ENCODE measurements around the gene NDFIP1. TPM values are rescaled to one million over a fixed set of nuclear protein-coding genes. Genes with fewer than 3 reads are reported as not detected.

NDFIP1 gene
- total RNA-seq, 1 experiment from 2014 or later = 49.3 TPM

- no peak for TF ChIP-seq CTCF (conservative IDR thresholded peaks at IDR 0.05; ENCODE audit: low read depth, low read length)
- no peak for TF ChIP-seq EZH2 (IDR thresholded peaks at IDR 0.05; ENCODE audit: borderline replicate concordance, low read depth, low read length, poor library complexity, severe bottlenecking)
- ChIA-PET POLR2A (ENCODE audit: low non-redundant PET) (no interaction called here), CTCF (no interaction called here)
- intact Hi-C loops (cut with micrococcal nuclease; ENCODE audit: unreplicated experiment) = no loop called here
- Histone ChIP-seq H3K4me1 (ENCODE audit: insufficient read depth, low read length, poor library complexity, severe bottlenecking) (peaks cover 20% of the 10 kb centered on the region), H3K4me3 (ENCODE audit: low read depth, low read length, poor library complexity, severe bottlenecking) (no peak overlapping the region), H3K36me3 (ENCODE audit: insufficient read depth, low read length, poor library complexity, severe bottlenecking) (no peaks in the 10 kb centered on the region), H3K9me3 (ENCODE audit: low read depth, low read length, poor library complexity, severe bottlenecking) (no peaks in the 10 kb centered on the region), H3K27me3 (replicated peaks; ENCODE audit: insufficient read depth, low read depth, low read length, poor library complexity) (no peaks in the 10 kb centered on the region), H3K27ac (ENCODE audit: low read depth, low read length, poor library complexity, severe bottlenecking) (no peak overlapping the region)
- no peak for DNase-seq (ENCODE audit: low spot score)
- no TSS peak for BruUV-seq (replicated peaks)
These were observed 2.6 kb downstream of the NDFIP1 start for GRCh38 chr5:142110988-142111687.

- H3K9me3 ChIP-seq (ENCODE audit: low read depth, low read length, poor library complexity, severe bottlenecking) = no peaks in the 10 kb centered on the region
- no peak overlapping the region for H3K4me3 ChIP-seq (ENCODE audit: low read depth, low read length, poor library complexity, severe bottlenecking)
- H3K27me3 ChIP-seq (replicated peaks; ENCODE audit: insufficient read depth, low read depth, low read length, poor library complexity) = no peaks in the 10 kb centered on the region
- TF ChIP-seq EZH2 (IDR thresholded peaks at IDR 0.05; ENCODE audit: borderline replicate concordance, low read depth, low read length, poor library complexity, severe bottlenecking) (no peak), CTCF (conservative IDR thresholded peaks at IDR 0.05; ENCODE audit: low read depth, low read length) (no peak)
- H3K27ac ChIP-seq (ENCODE audit: low read depth, low read length, poor library complexity, severe bottlenecking) = no peak overlapping the region
- CTCF ChIA-PET = no interaction called here
- no TSS peak for BruUV-seq (replicated peaks)
- intact Hi-C loops (cut with micrococcal nuclease; ENCODE audit: unreplicated experiment) = no loop called here
- peaks cover 40% of the 10 kb centered on the region for H3K4me1 ChIP-seq (ENCODE audit: insufficient read depth, low read length, poor library complexity, severe bottlenecking)
- DNase-seq (ENCODE audit: low spot score) = no peak
- H3K36me3 ChIP-seq (ENCODE audit: insufficient read depth, low read length, poor library complexity, severe bottlenecking) = no peaks in the 10 kb centered on the region
- POLR2A ChIA-PET (ENCODE audit: low non-redundant PET) = no interaction called here
These were observed 6.1 kb downstream of the NDFIP1 start for GRCh38 chr5:142114687-142115086.

- POLR2A ChIA-PET (ENCODE audit: low non-redundant PET) = no interaction called here
- no peaks in the 10 kb centered on the region for H3K36me3 ChIP-seq (ENCODE audit: insufficient read depth, low read length, poor library complexity, severe bottlenecking)
- H3K9me3 ChIP-seq (ENCODE audit: low read depth, low read length, poor library complexity, severe bottlenecking) = no peaks in the 10 kb centered on the region
- no peak overlapping the region for H3K4me3 ChIP-seq (ENCODE audit: low read depth, low read length, poor library complexity, severe bottlenecking)
- peak; percentile 59 for DNase-seq (ENCODE audit: low spot score)
- TF ChIP-seq CTCF (conservative IDR thresholded peaks at IDR 0.05; ENCODE audit: low read depth, low read length) = no peak
- TF ChIP-seq EZH2 (IDR thresholded peaks at IDR 0.05; ENCODE audit: borderline replicate concordance, low read depth, low read length, poor library complexity, severe bottlenecking) = no peak
- no peaks in the 10 kb centered on the region for H3K27me3 ChIP-seq (replicated peaks; ENCODE audit: insufficient read depth, low read depth, low read length, poor library complexity)
- intact Hi-C loops (cut with micrococcal nuclease; ENCODE audit: unreplicated experiment) = no loop called here
- CTCF ChIA-PET = no interaction called here
- no peak overlapping the region for H3K27ac ChIP-seq (ENCODE audit: low read depth, low read length, poor library complexity, severe bottlenecking)
- peaks cover 41% of the 10 kb centered on the region for H3K4me1 ChIP-seq (ENCODE audit: insufficient read depth, low read length, poor library complexity, severe bottlenecking)
- BruUV-seq (replicated peaks) = no TSS peak
These were observed 7.5 kb downstream of the NDFIP1 start for GRCh38 chr5:142115937-142116614.
